ENCODE results near the gene GLOD4. TPM values are rescaled to one million over a fixed set of nuclear protein-coding genes. Genes with fewer than 3 reads are reported as not detected.

Gene GLOD4
- total and polyA plus RNA-seq, 4 experiments from 2014 or later: 94.9 to 131 (median 109) TPM

- no peaks in the 10 kb centered on the region for H3K9me3 ChIP-seq (ENCODE audit: control insufficient read depth in 1 of 2, low read length in 2 of 2)
- peaks cover 42% of the 10 kb centered on the region for H3K36me3 ChIP-seq (ENCODE audit: insufficient read depth, low read length)
- H3K9me3 Mint-ChIP-seq: no peaks in the 10 kb centered on the region
- intact Hi-C loops (cut with micrococcal nuclease): no loop called here
- no peaks in the 10 kb centered on the region for H3K27me3 ChIP-seq (ENCODE audit: insufficient read depth, low read length)
- peaks cover 10 to 40% of the 10 kb centered on the region in 2 donors for H3K36me3 Mint-ChIP-seq
- DNase-seq: no peak
- POLR2A ChIA-PET (ENCODE audit: partially characterized antibody): no interaction called here
- no peak overlapping the region for H3K4me3 ChIP-seq (ENCODE audit: low read length in 2 of 2)
- peaks cover 23 to 33% (median 29%) of the 10 kb centered on the region in 4 donors for H3K4me1 Mint-ChIP-seq
- peaks cover 21% of the 10 kb centered on the region for H3K4me1 ChIP-seq (ENCODE audit: insufficient read depth, low read length)
- H3K27ac ChIP-seq (ENCODE audit: low read depth, low read length): no peak overlapping the region
- CTCF ChIA-PET (ENCODE audit: partially characterized antibody): no interaction called here
- no peaks in the 10 kb centered on the region for H3K27me3 Mint-ChIP-seq
- H3K27ac Mint-ChIP-seq: no peak overlapping the region
- no peak overlapping the region for H3K4me3 Mint-ChIP-seq
These were observed 35.1 kb downstream of the GLOD4 start for GRCh38 chr17:746783-747629.

- H3K36me3 Mint-ChIP-seq: peaks cover 10 to 37% of the 10 kb centered on the region in 2 donors
- ChIA-PET CTCF (ENCODE audit: partially characterized antibody) (no interaction called here), POLR2A (ENCODE audit: partially characterized antibody) (interaction anchor here (1.3 kb wide), 1 partner anchor 36 kb away, joined by 3 read pairs; the partner anchor contains the start of genes GLOD4 and MRM3)
- H3K4me1 ChIP-seq (ENCODE audit: insufficient read depth, low read length): peaks cover 18% of the 10 kb centered on the region
- DNase-seq: no peak
- H3K9me3 ChIP-seq (ENCODE audit: control insufficient read depth in 1 of 2, low read length in 2 of 2): no peaks in the 10 kb centered on the region
- H3K4me1 Mint-ChIP-seq: peaks cover 18 to 30% (median 25%) of the 10 kb centered on the region in 4 donors
- H3K36me3 ChIP-seq (ENCODE audit: insufficient read depth, low read length): peaks cover 42% of the 10 kb centered on the region
- H3K4me3 ChIP-seq (ENCODE audit: low read length in 2 of 2): no peak overlapping the region
- H3K9me3 Mint-ChIP-seq: no peaks in the 10 kb centered on the region
- H3K27ac ChIP-seq (ENCODE audit: low read depth, low read length): no peak overlapping the region
- H3K27me3 ChIP-seq (ENCODE audit: insufficient read depth, low read length): no peaks in the 10 kb centered on the region
- H3K27ac Mint-ChIP-seq: no peak overlapping the region
- H3K4me3 Mint-ChIP-seq: no peak overlapping the region
- H3K27me3 Mint-ChIP-seq: no peaks in the 10 kb centered on the region
- intact Hi-C loops (cut with micrococcal nuclease): no loop called here
These were observed 35.9 kb downstream of the GLOD4 start for GRCh38 chr17:746181-746580.

- POLR2A ChIA-PET (ENCODE audit: partially characterized antibody): interaction anchor here (1.3 kb wide), 1 partner anchor 37 kb away, joined by 3 read pairs; the partner anchor contains the start of genes GLOD4 and MRM3
- CTCF ChIA-PET (ENCODE audit: partially characterized antibody): interaction anchor here (1.1 kb wide), 1 partner anchor 333 kb away, joined by 3 read pairs; no protein-coding TSS in a partner anchor
These were observed 36.7 kb downstream of the GLOD4 start for GRCh38 chr17:745406-745805.

GRCh38 chr17:744937-745336, 37.1 kb downstream of the GLOD4 start:
- Histone ChIP-seq H3K4me3 (ENCODE audit: low read length in 2 of 2) (no peak overlapping the region), H3K36me3 (ENCODE audit: insufficient read depth, low read length) (peaks cover 42% of the 10 kb centered on the region), H3K9me3 (ENCODE audit: control insufficient read depth in 1 of 2, low read length in 2 of 2) (no peaks in the 10 kb centered on the region), H3K27ac (ENCODE audit: low read depth, low read length) (no peak overlapping the region), H3K27me3 (ENCODE audit: insufficient read depth, low read length) (no peaks in the 10 kb centered on the region), H3K4me1 (ENCODE audit: insufficient read depth, low read length) (peaks cover 6% of the 10 kb centered on the region)
- ChIA-PET CTCF (ENCODE audit: partially characterized antibody) (interaction anchor here (1.1 to 1.7 kb wide), 2 partner anchors 8 to 333 kb away, joined by 3 to 4 read pairs; partner anchors contain the start of gene GEMIN4), POLR2A (ENCODE audit: partially characterized antibody) (interaction anchor here (1.3 kb wide), 1 partner anchor 37 kb away, joined by 3 read pairs; the partner anchor contains the start of genes GLOD4 and MRM3)
- Mint-ChIP-seq H3K27ac (no peak overlapping the region), H3K9me3 (no peaks in the 10 kb centered on the region), H3K36me3 (peaks cover 13 to 43% of the 10 kb centered on the region in 2 donors), H3K4me1 (peaks cover 13 to 30% (median 19%) of the 10 kb centered on the region in 4 donors), H3K4me3 (no peak overlapping the region), H3K27me3 (no peaks in the 10 kb centered on the region)
- DNase-seq: no peak
- intact Hi-C loops (cut with micrococcal nuclease): no loop called here

More at GRCh38 chr17:745406-745805, 36.7 kb downstream of the GLOD4 start:
- Histone ChIP-seq H3K4me1 (ENCODE audit: insufficient read depth, low read length) (peaks cover 11% of the 10 kb centered on the region), H3K27ac (ENCODE audit: low read depth, low read length) (no peak overlapping the region), H3K4me3 (ENCODE audit: low read length in 2 of 2) (no peak overlapping the region), H3K9me3 (ENCODE audit: control insufficient read depth in 1 of 2, low read length in 2 of 2) (no peaks in the 10 kb centered on the region), H3K36me3 (ENCODE audit: insufficient read depth, low read length) (peaks cover 42% of the 10 kb centered on the region), H3K27me3 (ENCODE audit: insufficient read depth, low read length) (no peaks in the 10 kb centered on the region)
- intact Hi-C loops (cut with micrococcal nuclease): no loop called here
- H3K36me3 Mint-ChIP-seq: peaks cover 12 to 41% of the 10 kb centered on the region in 2 donors
- H3K27ac Mint-ChIP-seq: peak overlapping the region in 1 of 7 donors; percentile 18
- H3K9me3 Mint-ChIP-seq: no peaks in the 10 kb centered on the region
- DNase-seq: no peak
- H3K4me3 Mint-ChIP-seq: no peak overlapping the region
- H3K27me3 Mint-ChIP-seq: no peaks in the 10 kb centered on the region
- H3K4me1 Mint-ChIP-seq: peaks cover 14 to 30% (median 21%) of the 10 kb centered on the region in 4 donors

GRCh38 chr17:743139-743538, 38.9 kb downstream of the GLOD4 start:
- ChIA-PET POLR2A (ENCODE audit: partially characterized antibody) (no interaction called here), CTCF (ENCODE audit: partially characterized antibody) (interaction anchor here (1.7 kb wide), 1 partner anchor 9 kb away, joined by 4 read pairs; the partner anchor contains the start of gene GEMIN4)
- no peak overlapping the region for H3K4me3 Mint-ChIP-seq
- H3K27me3 Mint-ChIP-seq: no peaks in the 10 kb centered on the region
- Histone ChIP-seq H3K27ac (ENCODE audit: low read depth, low read length) (no peak overlapping the region), H3K9me3 (ENCODE audit: control insufficient read depth in 1 of 2, low read length in 2 of 2) (no peaks in the 10 kb centered on the region), H3K4me3 (ENCODE audit: low read length in 2 of 2) (no peak overlapping the region), H3K36me3 (ENCODE audit: insufficient read depth, low read length) (peaks cover 42% of the 10 kb centered on the region), H3K4me1 (ENCODE audit: insufficient read depth, low read length) (no peaks in the 10 kb centered on the region), H3K27me3 (ENCODE audit: insufficient read depth, low read length) (no peaks in the 10 kb centered on the region)
- peaks cover 8 to 19% (median 10%) of the 10 kb centered on the region in 4 donors for H3K4me1 Mint-ChIP-seq
- H3K9me3 Mint-ChIP-seq: no peaks in the 10 kb centered on the region
- DNase-seq: no peak
- intact Hi-C loops (cut with micrococcal nuclease): no loop called here
- peak overlapping the region in 2 of 7 donors; percentile 36 to 79 for H3K27ac Mint-ChIP-seq
- peaks cover 13 to 42% of the 10 kb centered on the region in 2 donors for H3K36me3 Mint-ChIP-seq

- ChIA-PET POLR2A (ENCODE audit: partially characterized antibody) (interaction anchor here (0.9 kb wide), 1 partner anchor 10 kb away, joined by 5 read pairs; the partner anchor contains the start of gene GEMIN4), CTCF (ENCODE audit: partially characterized antibody) (interaction anchor here (0.9 kb wide), 1 partner anchor 42 kb away, joined by 3 read pairs; no protein-coding TSS in a partner anchor)
- Mint-ChIP-seq H3K4me3 (no peak overlapping the region), H3K36me3 (peaks cover 13 to 34% of the 10 kb centered on the region in 2 donors), H3K27ac (peak overlapping the region in 1 of 7 donors; percentile 57), H3K4me1 (peaks cover 6 to 16% (median 9%) of the 10 kb centered on the region in 4 donors), H3K9me3 (no peaks in the 10 kb centered on the region), H3K27me3 (no peaks in the 10 kb centered on the region)
- Histone ChIP-seq H3K27ac (ENCODE audit: low read depth, low read length) (no peak overlapping the region), H3K4me3 (ENCODE audit: low read length in 2 of 2) (no peak overlapping the region), H3K4me1 (ENCODE audit: insufficient read depth, low read length) (no peaks in the 10 kb centered on the region), H3K9me3 (ENCODE audit: control insufficient read depth in 1 of 2, low read length in 2 of 2) (no peaks in the 10 kb centered on the region), H3K36me3 (ENCODE audit: insufficient read depth, low read length) (peaks cover 35% of the 10 kb centered on the region), H3K27me3 (ENCODE audit: insufficient read depth, low read length) (no peaks in the 10 kb centered on the region)
- intact Hi-C loops (cut with micrococcal nuclease): no loop called here
- DNase-seq: no peak
These were observed 39.8 kb downstream of the GLOD4 start for GRCh38 chr17:742147-742793.
